GM18861 (cell line): ENCODE measurements around the gene RPIA.

ENCODE experiments used
- ATAC-seq: cut with Tn5 transposase; IDR thresholded peaks from one replicate; pipeline ENCODE4 v1.9.1; 2021; ENCODE audit not compliant: unreplicated experiment

RPIA gene

DNA sequence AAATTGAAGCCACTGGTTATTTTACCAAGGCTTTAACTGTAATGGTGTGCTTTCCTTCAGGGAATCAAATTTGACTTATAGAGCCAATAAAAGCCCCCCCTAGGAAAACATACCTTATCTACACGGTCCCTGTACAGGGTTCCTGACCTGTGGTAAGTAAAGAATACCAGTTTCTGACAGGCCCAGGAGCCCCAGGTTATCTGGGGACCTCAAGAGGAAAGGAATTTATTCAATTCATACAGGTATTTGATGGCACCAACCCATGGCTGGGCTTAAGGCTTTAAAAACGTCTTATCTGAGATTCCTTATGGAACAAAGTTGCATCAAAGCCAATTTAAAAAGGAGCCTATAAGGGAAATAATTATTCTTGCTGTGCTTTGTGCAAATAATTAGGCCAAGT is 7.0 kb upstream of the RPIA start:
- no peak for ATAC-seq

GRCh38 chr2:88686320-88686719 is 5.2 kb upstream of the RPIA start:
- no peak for ATAC-seq

- ATAC-seq: no peak
Measured at GRCh38 chr2:88687384-88687783, 4.1 kb upstream of the RPIA start.

GRCh38 chr2:88690591-88691338 is 708 bp upstream of the RPIA start:
- no peak for ATAC-seq

GRCh38 chr2:88692187-88692586 is 714 bp downstream of the RPIA start:
- ATAC-seq: no peak

DNA sequence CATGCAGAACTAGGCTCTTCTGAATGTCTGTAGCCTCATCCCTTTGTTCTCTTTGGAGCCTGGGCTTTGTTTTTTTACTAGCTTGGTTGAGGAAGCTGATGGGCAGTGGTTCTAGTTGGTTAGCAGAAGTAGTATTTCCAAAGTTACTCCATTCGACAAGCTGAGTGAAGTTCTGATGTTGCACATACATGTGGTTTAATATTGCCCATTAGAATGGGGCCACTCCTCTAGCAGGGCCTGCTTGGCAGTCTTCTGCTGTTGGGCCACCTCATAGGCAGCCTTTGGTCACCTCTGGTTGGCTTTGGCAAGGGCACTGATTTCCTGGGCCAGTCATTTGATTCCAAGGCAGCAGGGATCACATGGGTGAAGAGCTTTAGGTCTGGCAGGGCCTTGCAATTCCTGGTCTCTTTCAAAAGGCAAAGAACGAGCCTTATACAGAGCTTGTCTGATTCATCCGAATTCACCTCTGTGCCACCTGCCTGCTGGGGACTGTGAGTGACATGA is 2.5 kb downstream of the RPIA start:
- no peak for ATAC-seq

DNA sequence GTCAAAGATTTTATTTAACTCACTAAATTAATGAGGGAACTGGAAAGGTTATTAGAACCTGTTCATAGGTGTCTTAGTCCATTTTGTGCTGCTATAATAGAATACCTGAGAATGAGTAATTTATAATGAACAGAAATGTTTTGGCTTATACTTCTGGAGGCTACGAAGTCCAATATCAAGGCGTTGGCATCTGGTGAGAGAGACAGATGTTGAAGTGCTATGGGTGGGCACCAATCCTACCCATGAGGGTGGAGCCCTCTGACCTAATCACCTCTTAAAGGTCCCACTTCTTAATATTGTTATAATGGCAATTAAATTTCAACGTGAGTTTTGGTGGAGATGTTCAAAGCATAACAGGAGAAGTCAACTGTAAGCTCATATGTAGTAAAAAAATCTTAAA is 5.1 kb downstream of the RPIA start:
- no peak for ATAC-seq

DNA sequence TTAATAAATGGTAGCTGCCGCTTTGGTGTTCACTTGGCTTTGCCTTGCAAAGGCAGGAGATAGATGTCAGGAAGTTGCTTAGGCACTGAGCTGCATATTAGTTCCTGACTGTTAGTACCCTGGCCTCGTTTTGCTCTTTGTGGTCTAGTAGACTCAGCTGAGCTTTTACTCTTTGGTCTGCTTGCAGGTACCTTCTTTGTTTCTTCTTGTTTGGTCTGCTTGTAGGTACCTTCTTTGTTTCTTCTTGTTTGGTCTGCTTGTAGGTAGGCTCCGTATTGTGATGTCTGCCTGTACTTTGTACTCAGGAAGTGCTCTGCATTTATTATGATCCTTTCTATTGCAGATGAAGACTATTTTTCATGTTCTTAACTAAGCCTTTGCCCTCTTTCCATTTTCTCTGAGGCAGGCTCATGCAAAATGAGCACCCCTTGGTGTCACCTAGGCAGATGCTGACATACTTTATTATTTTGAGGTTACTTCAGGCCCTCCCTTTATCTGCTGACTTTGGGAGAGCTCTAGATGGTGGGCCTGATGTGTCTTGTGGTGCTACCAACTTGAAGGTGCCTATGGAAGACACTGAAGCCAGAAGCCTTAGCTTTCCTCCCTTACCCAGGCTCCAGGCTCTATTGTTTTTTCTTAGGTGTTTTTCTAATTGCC is 6.0 kb downstream of the RPIA start:
- ATAC-seq: no peak

DNA sequence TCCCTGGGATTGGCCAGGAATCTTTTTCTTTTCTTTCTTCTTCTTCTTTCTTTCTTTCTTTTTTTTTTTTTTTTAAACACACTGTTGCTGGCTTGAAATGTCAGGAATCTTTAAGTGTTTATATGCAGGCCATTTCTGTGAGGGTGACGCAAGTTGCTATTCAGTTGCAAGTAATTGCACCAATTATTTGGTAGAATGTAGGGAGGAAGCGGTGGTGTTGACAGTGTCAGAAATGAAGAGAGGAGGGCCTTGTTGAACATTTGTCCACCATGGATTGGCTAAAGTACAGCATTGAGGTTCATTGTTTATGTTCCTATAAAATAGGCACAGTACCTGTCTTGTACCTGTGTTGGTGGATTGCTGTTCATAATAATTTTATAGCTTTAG is 6.5 kb downstream of the RPIA start:
- no peak for ATAC-seq

DNA sequence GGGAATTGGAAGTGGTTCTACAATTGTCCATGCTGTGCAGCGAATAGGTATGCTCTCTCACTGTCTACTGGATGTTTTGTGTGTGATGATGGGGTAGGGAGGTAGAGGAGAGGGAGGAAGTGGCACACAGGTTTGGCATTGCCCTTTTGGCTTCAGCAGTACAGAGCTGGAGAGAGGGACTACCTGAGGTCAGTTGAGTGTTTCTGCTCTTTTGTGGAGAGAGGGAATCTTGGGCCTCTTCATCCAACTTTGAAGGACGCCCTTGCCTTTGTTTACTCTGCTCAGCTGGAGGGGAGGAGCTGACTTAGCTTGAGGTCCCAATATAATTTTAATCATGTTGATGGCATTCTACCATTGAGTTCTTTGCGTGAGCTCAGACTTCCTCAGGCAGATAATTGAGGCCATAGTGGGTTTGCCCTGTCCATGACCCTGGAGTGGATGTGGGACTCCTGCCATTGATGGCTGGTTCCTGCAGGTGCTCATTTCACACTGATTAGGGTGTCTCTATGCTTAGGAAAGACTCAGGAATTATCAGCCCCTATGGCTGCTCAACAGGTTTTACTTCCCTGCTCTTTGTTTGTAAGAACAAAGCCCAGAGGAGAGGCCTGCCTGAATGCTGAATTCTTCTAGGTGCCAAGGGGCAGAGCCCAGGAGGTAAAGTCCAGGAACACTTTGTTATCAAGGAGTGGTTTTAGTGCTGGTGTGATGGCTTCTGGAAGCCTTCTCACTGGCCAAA is 7.2 kb downstream of the RPIA start:
- no peak for ATAC-seq

GRCh38 chr2:88707003-88707402 is 15.5 kb downstream of the RPIA start:
- ATAC-seq: no peak

DNA sequence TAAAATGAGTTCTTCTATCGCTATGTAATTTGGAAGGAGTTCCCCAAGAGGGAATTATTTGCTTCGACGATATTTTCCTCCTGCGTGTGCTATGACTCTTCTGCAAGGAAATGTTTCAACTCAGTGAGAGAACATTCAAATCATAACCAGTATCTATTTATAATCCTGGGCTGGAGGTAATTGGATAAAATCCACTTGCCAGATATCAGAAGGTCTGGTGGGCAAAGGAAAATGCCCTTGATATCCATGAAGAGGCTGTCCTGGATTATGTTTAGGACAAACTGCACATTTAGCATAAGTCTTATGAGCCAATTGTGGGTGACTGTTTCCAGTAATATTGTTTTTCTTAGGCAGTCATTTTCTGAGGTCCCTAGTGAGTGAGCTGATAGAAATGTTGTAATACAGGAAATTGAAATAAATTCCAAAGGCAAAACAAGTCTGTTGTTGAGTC is 17.7 kb downstream of the RPIA start:
- no peak for ATAC-seq

DNA sequence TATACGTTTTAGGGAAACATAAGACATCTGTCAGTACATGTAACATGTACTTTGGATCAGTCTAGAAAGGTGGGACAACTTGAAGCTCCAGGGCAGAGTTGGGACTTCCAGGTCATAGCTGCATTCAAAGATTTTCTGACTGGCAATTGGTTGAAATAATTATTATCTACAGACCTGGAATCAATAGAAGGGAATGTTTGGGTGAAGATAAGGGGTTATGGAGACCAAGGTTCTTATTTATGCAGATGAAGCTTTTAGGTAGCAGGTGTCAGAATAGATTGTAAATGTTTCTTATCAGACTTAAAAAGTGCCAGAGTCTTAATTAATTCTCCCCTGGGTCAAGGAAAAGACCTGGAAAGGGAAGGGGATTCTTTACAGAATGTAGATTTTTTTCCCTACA is 19.8 kb downstream of the RPIA start:
- no peak for ATAC-seq

DNA sequence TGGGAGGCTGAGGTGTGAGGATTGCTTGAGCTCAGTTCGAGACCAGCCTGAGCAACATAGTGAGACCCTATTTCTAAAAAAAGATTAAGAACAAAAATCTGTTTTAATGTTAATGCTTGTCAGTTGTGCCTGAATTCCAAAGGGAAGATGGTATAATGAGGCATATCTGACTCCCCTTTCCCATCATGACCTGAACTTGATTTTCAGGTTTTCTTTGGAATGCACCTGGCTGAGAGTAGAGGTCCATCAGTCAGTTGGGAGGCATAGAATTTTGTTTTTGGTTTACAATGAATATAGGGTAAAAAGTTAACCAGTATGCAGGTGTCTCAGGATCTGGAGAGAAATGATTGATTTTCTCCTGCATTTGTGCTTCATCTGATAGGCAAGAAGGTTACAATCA is 20.4 kb downstream of the RPIA start:
- no peak for ATAC-seq

DNA sequence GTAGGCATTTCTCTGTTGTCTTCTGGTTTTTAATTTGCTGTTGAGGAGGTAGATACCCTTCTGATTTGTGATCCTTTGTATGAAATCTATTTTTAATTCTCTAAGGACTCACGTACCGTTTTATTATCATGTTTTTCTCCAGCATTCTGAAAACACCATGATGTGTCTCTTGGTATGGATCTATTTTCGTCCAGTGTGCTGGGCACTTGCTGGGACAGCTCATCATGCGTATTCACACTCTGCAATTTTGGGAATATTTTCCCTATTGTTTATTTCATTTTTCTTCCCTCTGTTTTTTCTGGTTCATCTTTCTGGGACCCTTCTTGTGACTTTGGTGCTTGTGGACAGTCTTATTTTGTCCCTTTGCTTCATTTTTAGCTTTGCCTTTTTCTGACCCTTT is 21.9 kb downstream of the RPIA start:
- no peak for ATAC-seq

- ATAC-seq: no peak
Measured at GRCh38 chr2:88714667-88715066, 23.2 kb downstream of the RPIA start.

DNA sequence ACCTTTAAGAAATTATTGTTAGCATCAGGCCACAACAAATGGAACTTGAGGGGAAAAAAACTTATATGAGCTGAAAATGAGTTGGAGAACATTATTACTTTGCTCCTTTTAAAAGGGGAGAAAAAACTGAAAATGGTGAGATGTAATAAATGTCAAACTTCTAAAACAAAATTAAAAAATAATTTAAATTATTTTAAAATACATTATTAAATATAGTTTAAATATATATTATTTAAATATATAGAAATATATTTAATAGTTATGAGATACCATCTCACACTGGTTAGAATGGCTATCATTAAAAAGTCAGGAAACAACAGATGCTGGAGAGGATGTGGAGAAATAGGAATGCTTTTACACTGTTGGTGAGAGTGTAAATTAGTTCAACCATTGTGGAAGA is 28.9 kb downstream of the RPIA start:
- no peak for ATAC-seq

DNA sequence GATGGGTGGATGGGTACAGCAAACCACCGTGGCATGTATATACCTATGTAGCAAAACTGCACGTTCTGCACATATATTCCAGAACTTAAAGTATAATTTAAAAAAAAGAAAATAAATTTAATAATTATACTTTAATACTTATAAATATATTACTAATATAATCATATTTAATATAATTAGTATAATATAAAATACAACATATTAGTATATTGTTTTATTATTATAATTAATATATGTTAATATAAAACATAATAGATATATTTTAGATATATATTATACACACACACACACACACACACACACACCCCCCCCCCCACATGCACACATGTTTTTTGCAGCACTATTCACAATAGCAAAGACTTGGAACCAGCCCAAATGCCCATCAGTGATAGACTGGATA is 29.8 kb downstream of the RPIA start:
- ATAC-seq: no peak

DNA sequence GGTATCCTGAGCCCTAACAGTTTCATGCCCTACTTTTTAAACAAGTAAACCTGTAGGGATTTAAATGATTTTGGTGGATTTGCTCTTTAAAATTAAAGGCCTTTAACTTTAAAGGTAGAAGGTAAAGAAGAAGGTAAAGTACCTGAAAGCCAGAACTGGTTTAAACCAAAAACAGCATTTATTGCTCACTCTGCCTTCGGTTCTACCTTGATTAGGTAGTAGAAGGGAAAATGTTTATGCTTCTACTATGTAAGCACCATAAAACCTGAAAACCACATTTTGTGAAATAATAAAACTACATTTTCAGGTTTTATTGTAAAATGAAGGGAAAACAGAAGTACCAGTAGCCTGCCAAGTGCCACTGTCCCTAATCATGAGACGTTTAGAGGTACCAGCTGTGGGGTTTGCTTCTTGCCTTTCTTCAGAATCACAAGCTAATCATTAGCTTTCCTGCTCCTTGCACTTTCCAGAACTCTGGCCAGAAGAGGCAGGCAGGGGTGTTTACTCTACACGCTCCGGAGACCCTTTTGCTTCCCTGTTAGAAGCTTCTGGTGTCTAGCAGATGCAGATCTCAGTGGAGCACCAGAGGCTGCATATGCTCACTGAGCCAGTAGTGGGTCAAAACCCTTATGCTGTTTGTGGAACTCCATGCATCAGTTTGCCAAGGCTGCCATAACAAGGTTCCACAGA is 33.3 kb downstream of the RPIA start:
- no peak for ATAC-seq

DNA sequence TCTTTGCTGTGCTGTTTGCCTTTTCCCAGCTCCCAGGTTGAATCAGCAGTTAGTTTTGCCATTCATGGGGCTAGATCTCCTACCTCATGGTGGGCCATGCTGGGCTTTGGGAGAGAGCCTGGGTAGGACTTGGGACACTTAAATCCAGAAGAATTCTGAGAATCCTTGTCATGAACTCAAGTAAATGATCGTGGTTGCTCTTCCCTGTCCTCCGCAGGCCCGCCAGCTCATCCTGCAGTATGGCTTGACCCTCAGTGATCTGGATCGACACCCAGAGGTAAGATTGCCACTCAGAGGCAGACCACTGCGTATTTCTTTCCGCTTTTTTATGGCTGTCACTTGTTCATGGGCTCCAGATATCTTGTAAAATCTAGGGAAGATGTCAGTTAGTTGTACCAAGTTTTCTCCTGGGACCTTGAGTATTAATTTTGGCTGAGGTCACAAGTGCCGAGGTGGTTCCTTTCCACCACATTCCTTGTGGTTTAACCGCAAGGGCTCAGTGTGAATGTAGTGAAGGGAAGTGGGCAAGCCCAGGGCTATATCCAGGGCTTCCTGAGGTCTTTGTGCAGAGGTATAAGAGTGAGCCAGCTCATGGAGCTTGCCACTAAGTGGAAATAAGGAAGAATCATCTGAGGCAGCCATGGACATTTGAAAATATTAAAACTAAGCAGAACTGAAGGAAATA is 37.7 kb downstream of the RPIA start:
- ATAC-seq: no peak
